K562 (cell line): ENCODE results near the gene PAQR6. TPM values are rescaled to one million over a fixed set of nuclear protein-coding genes. Genes with fewer than 3 reads are reported as not detected.

ENCODE experiments used
- ARID3B ChIP-seq: fragments of 250-450 bp; sonication (Bioruptor Pico); IDR thresholded peaks from 2 replicates; pipeline ENCODE4 v1.4.0; 2020; ENCODE audit warnings: borderline replicate concordance
- BDP1 ChIP-seq: IDR thresholded peaks from 3 replicates; pipeline ENCODE4 v1.6.1; 2011; ENCODE audit not compliant: insufficient read length, insufficient read depth
- BMI1 ChIP-seq: fragments of 150-350 bp; IDR thresholded peaks from 2 replicates; pipeline ENCODE4 v1.6.1; 2014; ENCODE audit warnings: low read length
- ETV6 ChIP-seq, 3 experiments: fragments of 150-350 bp in 1 of 3; sonication (generic) in 1 of 3; formaldehyde crosslinking in 1 of 3; IDR thresholded peaks; 2 replicates each; pipeline versions ENCODE4 v1.6.1 to v1.8.0; 2014 to 2022; ENCODE audit warnings: borderline replicate concordance in 2 of 3, low read depth in 2 of 3, antibody characterized with exemption in 1 of 3, low read length in 1 of 3, mild to moderate bottlenecking in 1 of 3, missing genetic modification reagents in 1 of 3
- FOXJ2 ChIP-seq: fragments of 200-800 bp; sonication (Bioruptor generic); IDR thresholded peaks from 2 replicates; pipeline ENCODE4 v1.6.1; 2016; ENCODE audit warnings: missing genetic modification characterization, missing compliant biosample characterization
- FOXM1 ChIP-seq, 2 experiments: fragments of 450-650 bp in 1 of 2; sonication (generic) in 1 of 2; formaldehyde crosslinking in 1 of 2; IDR thresholded peaks; 2 replicates each; pipeline versions ENCODE4 v1.6.1 to v1.9.0; 2017 to 2022; ENCODE audit warnings: low read depth in 2 of 2, mild to moderate bottlenecking in 2 of 2, missing genetic modification reagents in 1 of 2, moderate library complexity in 1 of 2
- KAT7 ChIP-seq: sonication (generic); formaldehyde crosslinking; IDR thresholded peaks from 2 replicates; pipeline ENCODE4 v1.8.0; 2022; ENCODE audit warnings: missing genetic modification reagents, mild to moderate bottlenecking, borderline replicate concordance
- MCM2 ChIP-seq: fragments of 450-650 bp; IDR thresholded peaks from 2 replicates; pipeline ENCODE4 v1.6.1; 2017; ENCODE audit warnings: low read depth, mild to moderate bottlenecking
- MYNN ChIP-seq, 2 experiments: sonication (generic); formaldehyde crosslinking in 1 of 2; IDR thresholded peaks; 2 replicates each; pipeline versions ENCODE4 v1.5.0 to v1.6.1; 2016 to 2020; ENCODE audit warnings: antibody characterized with exemption in 1 of 2, missing genetic modification reagents in 1 of 2
- POLR3G ChIP-seq: IDR thresholded peaks from 2 replicates; pipeline ENCODE4 v1.6.1; 2011; ENCODE audit not compliant: insufficient read length, insufficient replicate concordance; ENCODE audit errors: extremely low read depth
- RBM25 ChIP-seq: fragments of 200-400 bp; formaldehyde crosslinking; IDR thresholded peaks from 2 replicates; pipeline ENCODE4 v1.6.1; 2018; ENCODE audit warnings: low read length, low read depth, moderate library complexity; ENCODE audit not compliant: severe bottlenecking
- RBM39 ChIP-seq: fragments of 200-400 bp; formaldehyde crosslinking; optimal IDR thresholded peaks from 2 replicates; pipeline ENCODE3; 2018; ENCODE audit warnings: low read depth, low read length
- TAF1 ChIP-seq: IDR thresholded peaks from 2 replicates; pipeline ENCODE4 v1.6.1; 2011; ENCODE audit warnings: mild to moderate bottlenecking, low read length, moderate library complexity; ENCODE audit not compliant: insufficient read depth, control insufficient read depth, severe bottlenecking; ENCODE audit errors: extremely low read depth
- TEAD4 ChIP-seq, 2 experiments: sonication (generic) in 1 of 2; formaldehyde crosslinking in 1 of 2; IDR thresholded peaks; 2 replicates each; pipeline versions ENCODE4 v1.6.1 to v1.8.0; 2012 to 2022; ENCODE audit warnings: borderline replicate concordance in 1 of 2, inconsistent platforms in 1 of 2, low read length in 1 of 2, mild to moderate bottlenecking in 1 of 2, missing genetic modification reagents in 1 of 2
- ZFP91 ChIP-seq: sonication (generic); formaldehyde crosslinking; IDR thresholded peaks from 2 replicates; pipeline ENCODE4 v1.8.0; 2022; ENCODE audit warnings: mild to moderate bottlenecking, missing genetic modification reagents
- ZKSCAN1 ChIP-seq: fragments of 150-350 bp; IDR thresholded peaks from 2 replicates; pipeline ENCODE4 v1.6.1; 2016; ENCODE audit warnings: low read depth, low read length
- ZNF165 ChIP-seq: fragments of 250-450 bp; sonication (Bioruptor Pico); IDR thresholded peaks from 2 replicates; pipeline ENCODE4 v1.4.0; 2020; ENCODE audit warnings: borderline replicate concordance
- ZNF197 ChIP-seq: fragments of 200-800 bp; sonication (Bioruptor generic); IDR thresholded peaks from 2 replicates; pipeline ENCODE4 v1.6.1; 2016; ENCODE audit warnings: low read depth, missing genetic modification characterization, missing compliant biosample characterization
- polyA plus RNA-seq, 8 experiments: library from polyadenylated mRNA; depleted of rRNA in 4 of 8; stranded (reverse) in 5 of 8; unstranded in 3 of 8; fragments of >200 nt; fragmentation: Nextera tagmentation in 2 of 8; fragmentation: Illumina TruSeq in 1 of 8; extraction: Ambion mirVana in 2 of 8; extraction: Trizol in 1 of 8; gene quantifications; 2 replicates each; pipeline versions ENCODE4 v1.2.1 to v1.2.3, GENCODE V29; 2011 to 2014; ENCODE audit warnings: inconsistent platforms in 1 of 8, missing spikeins in 1 of 8
- total RNA-seq, 7 experiments: library from RNA; depleted of rRNA in 6 of 7; stranded (reverse); fragments of >200 nt in 6 of 7; fragmentation: Illumina TruSeq in 2 of 7; extraction: Trizol in 2 of 7; gene quantifications; 2 replicates each; pipeline versions ENCODE4 v1.2.1 to v1.2.3, GENCODE V29; 2011 to 2021; ENCODE audit warnings: low replicate concordance in 1 of 7
- TF ChIP-seq, protein P1 (sequence below): sonication (generic); formaldehyde crosslinking; IDR thresholded peaks from 2 replicates; pipeline ENCODE4 v1.8.0; 2023; ENCODE audit warnings: mild to moderate bottlenecking, missing genetic modification reagents

Gene PAQR6
- total and polyA plus RNA-seq, 9 of the 15 experiments (the other 6 are each of a cell fraction or from before 2014, with no cell fraction given), result 0.07 to 1.8 (median 0.62) TPM

DNA sequence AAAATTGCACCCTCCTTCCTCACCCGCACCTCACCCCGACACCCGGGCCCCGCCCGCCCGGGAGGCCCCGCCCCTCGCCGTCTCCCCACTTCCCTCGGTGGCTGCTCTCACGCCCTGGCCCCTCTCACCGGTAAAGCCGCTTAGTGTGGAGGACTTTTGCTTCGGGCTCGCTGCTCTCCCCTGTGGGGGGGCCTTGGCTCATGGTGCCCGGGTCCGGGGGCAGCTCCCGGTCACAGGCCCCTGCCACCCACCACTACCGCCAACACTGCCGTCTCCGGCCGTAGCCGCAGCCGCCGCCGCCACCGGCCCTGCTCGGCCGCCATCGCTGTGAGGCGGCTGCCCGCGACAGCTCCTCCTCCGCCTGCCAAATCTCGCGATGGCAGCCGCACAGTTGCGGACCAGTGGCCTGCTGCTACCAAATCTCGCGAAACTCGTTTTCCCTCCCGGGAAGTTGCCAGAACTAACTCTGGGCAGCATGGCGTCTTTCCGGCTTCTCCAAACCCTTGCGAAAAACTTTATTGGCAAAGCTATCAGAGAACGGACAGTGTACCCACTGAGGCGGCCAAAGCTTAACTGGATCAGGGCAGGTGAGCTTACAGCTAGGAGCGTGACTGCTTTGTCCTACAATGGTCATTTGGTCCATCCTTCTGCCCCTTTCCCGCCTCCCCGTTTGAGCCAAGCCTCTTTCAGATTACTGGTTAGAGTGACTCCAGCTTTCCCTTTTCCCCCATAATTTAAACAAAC is 34.8 kb upstream of the PAQR6 start, which contains the start of gene SMG5 (continued):
- TF ChIP-seq, protein P1, sequence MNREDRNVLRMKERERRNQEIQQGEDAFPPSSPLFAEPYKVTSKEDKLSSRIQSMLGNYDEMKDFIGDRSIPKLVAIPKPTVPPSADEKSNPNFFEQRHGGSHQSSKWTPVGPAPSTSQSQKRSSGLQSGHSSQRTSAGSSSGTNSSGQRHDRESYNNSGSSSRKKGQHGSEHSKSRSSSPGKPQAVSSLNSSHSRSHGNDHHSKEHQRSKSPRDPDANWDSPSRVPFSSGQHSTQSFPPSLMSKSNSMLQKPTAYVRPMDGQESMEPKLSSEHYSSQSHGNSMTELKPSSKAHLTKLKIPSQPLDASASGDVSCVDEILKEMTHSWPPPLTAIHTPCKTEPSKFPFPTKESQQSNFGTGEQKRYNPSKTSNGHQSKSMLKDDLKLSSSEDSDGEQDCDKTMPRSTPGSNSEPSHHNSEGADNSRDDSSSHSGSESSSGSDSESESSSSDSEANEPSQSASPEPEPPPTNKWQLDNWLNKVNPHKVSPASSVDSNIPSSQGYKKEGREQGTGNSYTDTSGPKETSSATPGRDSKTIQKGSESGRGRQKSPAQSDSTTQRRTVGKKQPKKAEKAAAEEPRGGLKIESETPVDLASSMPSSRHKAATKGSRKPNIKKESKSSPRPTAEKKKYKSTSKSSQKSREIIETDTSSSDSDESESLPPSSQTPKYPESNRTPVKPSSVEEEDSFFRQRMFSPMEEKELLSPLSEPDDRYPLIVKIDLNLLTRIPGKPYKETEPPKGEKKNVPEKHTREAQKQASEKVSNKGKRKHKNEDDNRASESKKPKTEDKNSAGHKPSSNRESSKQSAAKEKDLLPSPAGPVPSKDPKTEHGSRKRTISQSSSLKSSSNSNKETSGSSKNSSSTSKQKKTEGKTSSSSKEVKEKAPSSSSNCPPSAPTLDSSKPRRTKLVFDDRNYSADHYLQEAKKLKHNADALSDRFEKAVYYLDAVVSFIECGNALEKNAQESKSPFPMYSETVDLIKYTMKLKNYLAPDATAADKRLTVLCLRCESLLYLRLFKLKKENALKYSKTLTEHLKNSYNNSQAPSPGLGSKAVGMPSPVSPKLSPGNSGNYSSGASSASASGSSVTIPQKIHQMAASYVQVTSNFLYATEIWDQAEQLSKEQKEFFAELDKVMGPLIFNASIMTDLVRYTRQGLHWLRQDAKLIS, result peak; percentile 95
- TF ChIP-seq ZNF165 (no peak), FOXM1 (IDR thresholded peaks at IDR 0.05; ENCODE audit: low read depth) (no peak), FOXM1 (CRISPR knock-in tag; IDR thresholded peaks at IDR 0.05; ENCODE audit: low read depth) (peak; percentile 65; the same call in 1 of the 2 replicates), FOXJ2 (tag) (no peak), ZNF197 (CRISPR knock-in tag) (no peak), ETV6 (IDR thresholded peaks at IDR 0.05; ENCODE audit: borderline replicate concordance in 1 of 2, low read depth in 2 of 2, low read length in 1 of 2) (no peak), ETV6 (CRISPR knock-in tag; IDR thresholded peaks at IDR 0.05; ENCODE audit: borderline replicate concordance) (no peak), ZKSCAN1 (peak; percentile 98), RBM25 (peak; percentile 97), KAT7 (CRISPR knock-in tag) (peak; percentile 98), BMI1 (no peak), MYNN (IDR thresholded peaks at IDR 0.05) (peak; percentile 55; the same call in 1 of the 2 replicates), MYNN (CRISPR knock-in tag; IDR thresholded peaks at IDR 0.05) (no peak), BDP1 (no peak), ARID3B (no peak), ZFP91 (CRISPR knock-in tag) (0 out of 2 replicates have a peak, but pooled peaks have one; percentile 57), TEAD4 (IDR thresholded peaks at IDR 0.05; ENCODE audit: low read length) (peak; percentile 52; the same call in 1 of the 2 replicates), TEAD4 (CRISPR knock-in tag; IDR thresholded peaks at IDR 0.05; ENCODE audit: borderline replicate concordance) (no peak), TAF1 (peak; percentile 92), POLR3G (no peak), MCM2 (no peak), RBM39 (no peak)
